SK-N-SH (cell line): ENCODE measurements around the gene GOLGA3. TPM values are rescaled to one million over a fixed set of nuclear protein-coding genes. Genes with fewer than 3 reads are reported as not detected.
A peak's percentile ranks its signal among the peaks of the same experiment; 100 is the strongest.

Source experiments
- CTCF ChIA-PET: fragments of 300-600, 350-600 bp; formaldehyde crosslinking; extraction: SDS; loops from one replicate; lab custom pipeline; 2021; lab: Yijun Ruan, JAX
- POLR2A ChIA-PET: fragments of 350-600 bp; sonication (Branson Sonifier 250); formaldehyde crosslinking; extraction: SDS; loops from one replicate; lab custom pipeline; 2020; ENCODE audit warnings: antibody characterized with exemption, inconsistent platforms; lab: Yijun Ruan, JAX
- DNase-seq: peaks from one replicate; pipeline ENCODE4 v3.0.0; 2012
- H2AFZ ChIP-seq: fragments of 200-600 bp; sonication (generic); 2 replicates; pipeline ENCODE4 v1.8.1; 2016; ENCODE audit warnings: antibody characterized with exemption, mild to moderate bottlenecking, low read depth
- H3F3A ChIP-seq: fragments of 200-600 bp; sonication (generic); replicated peaks from 2 replicates; pipeline ENCODE3; 2016; ENCODE audit warnings: antibody characterized with exemption, mild to moderate bottlenecking; ENCODE audit not compliant: insufficient read depth
- H3K27ac ChIP-seq, 2 experiments: fragments of 200-500 bp in 1 of 2; fragments of 200-600 bp in 1 of 2; sonication (Bioruptor generic) in 1 of 2; sonication (generic), shearing (Covaris generic) in 1 of 2; 2 replicates each; pipeline versions ENCODE4 v1.5.1 to v1.6.1; 2014 to 2016; ENCODE audit warnings: low read depth in 2 of 2, inconsistent platforms in 1 of 2, low read length in 1 of 2, mild to moderate bottlenecking in 1 of 2, mixed read lengths in 1 of 2
- H3K27me3 ChIP-seq: fragments of 200-600 bp; sonication (generic), shearing (Covaris generic); 2 replicates; pipeline ENCODE4 v1.6.1; 2016; ENCODE audit warnings: mixed run types; ENCODE audit not compliant: insufficient read depth
- H3K36me3 ChIP-seq, 2 experiments: fragments of 200-500 bp in 1 of 2; fragments of 200-600 bp in 1 of 2; sonication (Bioruptor generic) in 1 of 2; sonication (generic) in 1 of 2; replicated peaks in 1 of 2; 2 replicates each; pipeline versions ENCODE3 to v1.5.1; 2014 to 2016; ENCODE audit warnings: low read length in 1 of 2, mild to moderate bottlenecking in 1 of 2; ENCODE audit not compliant: insufficient read depth in 2 of 2, control insufficient read depth in 1 of 2
- H3K4me1 ChIP-seq, 2 experiments: fragments of 200-500 bp in 1 of 2; fragments of 200-600 bp in 1 of 2; sonication (Bioruptor generic) in 1 of 2; sonication (generic), shearing (Covaris generic) in 1 of 2; 2 replicates each; pipeline versions ENCODE4 v1.5.1 to v1.6.1; 2014 to 2016; ENCODE audit warnings: low read depth in 1 of 2, low read length in 1 of 2, mixed run types in 1 of 2; ENCODE audit not compliant: insufficient read depth in 2 of 2, control insufficient read depth in 1 of 2
- H3K4me2 ChIP-seq: fragments of 200-600 bp; sonication (generic), shearing (Covaris generic); 2 replicates; pipeline ENCODE4 v1.6.1; 2017; ENCODE audit warnings: mixed run types
- H3K4me3 ChIP-seq, 2 experiments: fragments of 200-500 bp in 1 of 2; fragments of 200-600 bp in 1 of 2; sonication (Bioruptor generic) in 1 of 2; sonication (generic), shearing (Covaris generic) in 1 of 2; 2 replicates each; pipeline versions ENCODE4 v1.5.1 to v1.8.1; 2014 to 2016; ENCODE audit warnings: low read depth in 2 of 2, inconsistent platforms in 1 of 2, low read length in 1 of 2, mild to moderate bottlenecking in 1 of 2, mixed read lengths in 1 of 2, moderate library complexity in 1 of 2
- H3K79me2 ChIP-seq: fragments of 200-600 bp; sonication (generic); 2 replicates; pipeline ENCODE4 v1.8.1; 2017; ENCODE audit warnings: mild to moderate bottlenecking; ENCODE audit not compliant: insufficient read depth
- H3K9ac ChIP-seq: fragments of 200-600 bp; sonication (generic); 2 replicates; pipeline ENCODE4 v1.6.1; 2017; ENCODE audit warnings: mixed run types
- H3K9me2 ChIP-seq: fragments of 200-600 bp; sonication (generic); 2 replicates; pipeline ENCODE4 v1.6.1; 2017; ENCODE audit warnings: mixed run types
- H3K9me3 ChIP-seq: fragments of 200-600 bp; sonication (generic); 2 replicates; pipeline ENCODE4 v1.6.1; 2017; ENCODE audit warnings: mixed run types, mild to moderate bottlenecking, moderate library complexity
- H4K20me1 ChIP-seq: fragments of 200-600 bp; sonication (generic); 2 replicates; pipeline ENCODE4 v1.6.1; 2017; ENCODE audit warnings: mild to moderate bottlenecking, mixed run types; ENCODE audit not compliant: insufficient read depth
- ELF1 ChIP-seq: IDR thresholded peaks from 2 replicates; pipeline ENCODE4 v1.4.0; 2012
- FOSL2 ChIP-seq: IDR thresholded peaks from 2 replicates; pipeline ENCODE4 v1.4.0; 2012; ENCODE audit warnings: low read depth, mild to moderate bottlenecking, moderate library complexity, borderline replicate concordance
- FOXJ3 ChIP-seq: sonication (generic); formaldehyde crosslinking; IDR thresholded peaks from 2 replicates; pipeline ENCODE4 v1.5.1; 2020; ENCODE audit warnings: mild to moderate bottlenecking, missing genetic modification reagents
- JUND ChIP-seq: IDR thresholded peaks from 2 replicates; pipeline ENCODE4 v1.4.0; 2012
- MEF2A ChIP-seq: IDR thresholded peaks from 2 replicates; pipeline ENCODE4 v1.4.0; 2012; ENCODE audit warnings: low read depth, borderline replicate concordance
- NFIC ChIP-seq: IDR thresholded peaks from 2 replicates; pipeline ENCODE4 v1.4.0; 2012; ENCODE audit warnings: borderline replicate concordance
- NRF1 ChIP-seq: IDR thresholded peaks from 2 replicates; pipeline ENCODE4 v1.6.1; 2012; ENCODE audit warnings: low read depth, mild to moderate bottlenecking, low read length
- POLR2AphosphoS5 ChIP-seq: IDR thresholded peaks from 2 replicates; pipeline ENCODE4 v1.6.1; 2012; ENCODE audit warnings: low read depth, low read length
- RAD21 ChIP-seq: IDR thresholded peaks from 2 replicates; pipeline ENCODE4 v1.6.1; 2012; ENCODE audit warnings: mild to moderate bottlenecking, low read length
- RCOR1 ChIP-seq: fragments of 150-350 bp; IDR thresholded peaks from 2 replicates; pipeline ENCODE4 v1.6.1; 2017; ENCODE audit warnings: antibody characterized with exemption, low read length
- SIN3A ChIP-seq: IDR thresholded peaks from 2 replicates; pipeline ENCODE4 v1.6.1; 2012; ENCODE audit warnings: low read depth, mild to moderate bottlenecking, low read length, moderate library complexity, borderline replicate concordance
- TAF1 ChIP-seq: IDR thresholded peaks from 2 replicates; pipeline ENCODE4 v1.6.1; 2012; ENCODE audit warnings: low read depth, mild to moderate bottlenecking, low read length, moderate library complexity, borderline replicate concordance
- TCF12 ChIP-seq: IDR thresholded peaks from 2 replicates; pipeline ENCODE4 v1.4.0; 2012
- YY1 ChIP-seq: IDR thresholded peaks from 2 replicates; pipeline ENCODE4 v1.4.0; 2012; ENCODE audit warnings: low read depth, mild to moderate bottlenecking
- WGBS: methylation state at CpG from one replicate; pipeline ENCODE4 v1.1.6; 2017; ENCODE audit warnings: low lambda C conversion rate; 5-methylcytosine and 5-hydroxymethylcytosine counted together
- polyA plus RNA-seq, 3 experiments: library from polyadenylated mRNA; depleted of rRNA; stranded (reverse); fragments of >200 nt; gene quantifications; 2 replicates each; pipeline ENCODE4 v1.2.3, GENCODE V29; 2012
- TF ChIP-seq, protein P1 (sequence below): IDR thresholded peaks from 2 replicates; pipeline ENCODE4 v1.4.0; 2012; ENCODE audit warnings: low read depth, borderline replicate concordance
- TF ChIP-seq, protein P2 (sequence below): IDR thresholded peaks from 2 replicates; pipeline ENCODE4; 2012
- TF ChIP-seq, protein P3 (sequence below): fragments of 150-350 bp; IDR thresholded peaks from 2 replicates; pipeline ENCODE4 v1.6.1; 2017; ENCODE audit warnings: antibody characterized with exemption, low read length, low read depth, borderline replicate concordance
- TF ChIP-seq, protein P4 (sequence below): fragments of 150-350 bp; IDR thresholded peaks from 2 replicates; pipeline ENCODE4 v1.6.1; 2016; ENCODE audit warnings: mild to moderate bottlenecking, low read depth, low read length
- TF ChIP-seq, protein P5 (sequence below): IDR thresholded peaks from 2 replicates; pipeline ENCODE4 v1.4.0; 2012; ENCODE audit warnings: low read depth

GOLGA3 gene
- polyA plus RNA-seq, 1 of the 3 experiments (the other 2 are of a cell fraction) = 16.9 TPM

DNA sequence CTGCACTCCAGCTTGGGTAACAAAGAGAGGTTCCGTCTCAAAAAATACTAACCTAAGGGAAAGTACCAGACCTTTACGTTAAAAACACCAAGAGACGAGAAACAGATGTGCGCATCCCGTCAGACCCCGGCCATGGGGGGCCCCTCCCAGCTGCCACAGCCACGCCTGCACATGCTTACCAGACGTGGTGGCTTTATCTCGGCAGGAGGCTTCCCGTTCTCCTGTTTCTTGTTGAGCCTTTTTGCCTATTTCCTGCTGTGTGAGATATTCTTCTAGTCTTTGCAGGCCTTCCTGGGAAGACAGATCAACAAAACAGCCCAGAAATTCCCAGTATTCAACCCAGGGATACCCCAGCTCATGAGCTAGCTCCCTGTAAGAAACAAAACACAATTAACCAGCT, 94.5 kb downstream of the GOLGA3 start:
- DNase-seq = peak; percentile 76
- peak overlapping the region in 1 of 2 experiments; percentile 66; a peak in 2 of 4 replicates for H3K27ac ChIP-seq
- peaks cover 45 to 60% of the 10 kb centered on the region in 2 experiments for H3K36me3 ChIP-seq
- no peaks in the 10 kb centered on the region for H3K27me3 ChIP-seq
- H3K79me2 ChIP-seq = peaks cover 10% of the 10 kb centered on the region; the same call in 1 of the 2 replicates
- no peak overlapping the region for H3K4me2 ChIP-seq
- H4K20me1 ChIP-seq = peaks cover 8% of the 10 kb centered on the region; the same call in 1 of the 2 replicates
- ChIA-PET POLR2A (no interaction called here), CTCF (interaction anchor here (0.6 kb wide), 2 partner anchors 18 to 34 kb away, joined by 3 read pairs; no protein-coding TSS in a partner anchor)
- peaks cover 0 to 4% of the 10 kb centered on the region in 2 experiments; a peak in 1 of 4 replicates for H3K4me1 ChIP-seq
- no peak for TF ChIP-seq FOXJ3 (CRISPR knock-in tag)
- TF ChIP-seq, protein P1, sequence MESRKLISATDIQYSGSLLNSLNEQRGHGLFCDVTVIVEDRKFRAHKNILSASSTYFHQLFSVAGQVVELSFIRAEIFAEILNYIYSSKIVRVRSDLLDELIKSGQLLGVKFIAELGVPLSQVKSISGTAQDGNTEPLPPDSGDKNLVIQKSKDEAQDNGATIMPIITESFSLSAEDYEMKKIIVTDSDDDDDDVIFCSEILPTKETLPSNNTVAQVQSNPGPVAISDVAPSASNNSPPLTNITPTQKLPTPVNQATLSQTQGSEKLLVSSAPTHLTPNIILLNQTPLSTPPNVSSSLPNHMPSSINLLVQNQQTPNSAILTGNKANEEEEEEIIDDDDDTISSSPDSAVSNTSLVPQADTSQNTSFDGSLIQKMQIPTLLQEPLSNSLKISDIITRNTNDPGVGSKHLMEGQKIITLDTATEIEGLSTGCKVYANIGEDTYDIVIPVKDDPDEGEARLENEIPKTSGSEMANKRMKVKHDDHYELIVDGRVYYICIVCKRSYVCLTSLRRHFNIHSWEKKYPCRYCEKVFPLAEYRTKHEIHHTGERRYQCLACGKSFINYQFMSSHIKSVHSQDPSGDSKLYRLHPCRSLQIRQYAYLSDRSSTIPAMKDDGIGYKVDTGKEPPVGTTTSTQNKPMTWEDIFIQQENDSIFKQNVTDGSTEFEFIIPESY = no peak
- TF ChIP-seq, protein P2, sequence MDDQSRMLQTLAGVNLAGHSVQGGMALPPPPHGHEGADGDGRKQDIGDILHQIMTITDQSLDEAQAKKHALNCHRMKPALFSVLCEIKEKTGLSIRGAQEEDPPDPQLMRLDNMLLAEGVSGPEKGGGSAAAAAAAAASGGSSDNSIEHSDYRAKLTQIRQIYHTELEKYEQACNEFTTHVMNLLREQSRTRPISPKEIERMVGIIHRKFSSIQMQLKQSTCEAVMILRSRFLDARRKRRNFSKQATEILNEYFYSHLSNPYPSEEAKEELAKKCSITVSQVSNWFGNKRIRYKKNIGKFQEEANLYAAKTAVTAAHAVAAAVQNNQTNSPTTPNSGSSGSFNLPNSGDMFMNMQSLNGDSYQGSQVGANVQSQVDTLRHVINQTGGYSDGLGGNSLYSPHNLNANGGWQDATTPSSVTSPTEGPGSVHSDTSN = no peak
- TF ChIP-seq SIN3A = no peak
- no peak for TF ChIP-seq MEF2A
- TF ChIP-seq ELF1 = no peak
- no peak for TF ChIP-seq JUND
- no peak for TF ChIP-seq NRF1
- TF ChIP-seq, protein P3, sequence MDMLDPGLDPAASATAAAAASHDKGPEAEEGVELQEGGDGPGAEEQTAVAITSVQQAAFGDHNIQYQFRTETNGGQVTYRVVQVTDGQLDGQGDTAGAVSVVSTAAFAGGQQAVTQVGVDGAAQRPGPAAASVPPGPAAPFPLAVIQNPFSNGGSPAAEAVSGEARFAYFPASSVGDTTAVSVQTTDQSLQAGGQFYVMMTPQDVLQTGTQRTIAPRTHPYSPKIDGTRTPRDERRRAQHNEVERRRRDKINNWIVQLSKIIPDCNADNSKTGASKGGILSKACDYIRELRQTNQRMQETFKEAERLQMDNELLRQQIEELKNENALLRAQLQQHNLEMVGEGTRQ = no peak
- no peak for TF ChIP-seq YY1
- TF ChIP-seq, protein P4, sequence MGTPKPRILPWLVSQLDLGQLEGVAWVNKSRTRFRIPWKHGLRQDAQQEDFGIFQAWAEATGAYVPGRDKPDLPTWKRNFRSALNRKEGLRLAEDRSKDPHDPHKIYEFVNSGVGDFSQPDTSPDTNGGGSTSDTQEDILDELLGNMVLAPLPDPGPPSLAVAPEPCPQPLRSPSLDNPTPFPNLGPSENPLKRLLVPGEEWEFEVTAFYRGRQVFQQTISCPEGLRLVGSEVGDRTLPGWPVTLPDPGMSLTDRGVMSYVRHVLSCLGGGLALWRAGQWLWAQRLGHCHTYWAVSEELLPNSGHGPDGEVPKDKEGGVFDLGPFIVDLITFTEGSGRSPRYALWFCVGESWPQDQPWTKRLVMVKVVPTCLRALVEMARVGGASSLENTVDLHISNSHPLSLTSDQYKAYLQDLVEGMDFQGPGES = no peak
- no peak for TF ChIP-seq RAD21
- H3K4me3 ChIP-seq = no peak overlapping the region
- H3K9me2 ChIP-seq = no peaks in the 10 kb centered on the region
- no peak overlapping the region for H2AFZ ChIP-seq
- no peaks in the 10 kb centered on the region for H3K9me3 ChIP-seq
- WGBS = 82% methylated on average over 10 of the region's 10 CpGs
- H3F3A ChIP-seq = peaks cover 23% of the 10 kb centered on the region
- H3K9ac ChIP-seq = no peak overlapping the region

DNA sequence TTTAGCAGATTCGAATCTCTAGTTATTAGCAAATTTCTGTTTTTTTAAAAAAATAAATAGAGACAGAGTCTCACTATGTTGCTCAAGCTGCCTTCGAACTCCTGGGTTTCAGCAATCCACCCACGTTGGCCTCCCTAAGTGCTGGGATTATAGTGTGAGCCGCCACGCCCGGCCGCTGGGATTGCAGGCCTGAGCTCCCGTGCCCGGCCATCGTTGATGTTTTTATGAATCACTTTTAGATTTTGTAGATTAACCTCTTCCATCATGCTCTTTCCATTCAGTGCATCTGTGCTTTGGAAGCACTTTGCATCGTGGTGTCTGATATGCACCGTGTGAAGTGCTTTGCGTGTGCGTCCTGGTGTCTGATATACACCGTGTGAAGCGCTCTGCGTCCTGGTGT, 97.1 kb downstream of the GOLGA3 start:
- no peak overlapping the region for H3K4me3 ChIP-seq
- H3K36me3 ChIP-seq = peaks cover 47 to 67% of the 10 kb centered on the region in 2 experiments
- ChIA-PET POLR2A (no interaction called here), CTCF (no interaction called here)
- H3K4me2 ChIP-seq = no peak overlapping the region
- no peak for DNase-seq
- H3K9me2 ChIP-seq = no peaks in the 10 kb centered on the region
- no peaks in the 10 kb centered on the region for H3K9me3 ChIP-seq
- H4K20me1 ChIP-seq = peaks cover 12% of the 10 kb centered on the region; the same call in 1 of the 2 replicates
- peaks cover 17% of the 10 kb centered on the region; the same call in 1 of the 2 replicates for H3K79me2 ChIP-seq
- 92% methylated on average over 17 of the region's 17 CpGs for WGBS
- H2AFZ ChIP-seq = no peak overlapping the region
- no peaks in the 10 kb centered on the region for H3K27me3 ChIP-seq
- peaks cover 0 to 4% of the 10 kb centered on the region in 2 experiments; a peak in 1 of 4 replicates for H3K4me1 ChIP-seq
- H3K9ac ChIP-seq = no peak overlapping the region
- peaks cover 19% of the 10 kb centered on the region for H3F3A ChIP-seq
- H3K27ac ChIP-seq = no peak overlapping the region
- TF ChIP-seq FOSL2 = no peak
- TF ChIP-seq RCOR1 = no peak
- TF ChIP-seq TCF12 = no peak
- no peak for TF ChIP-seq POLR2AphosphoS5
- TF ChIP-seq FOXJ3 (CRISPR knock-in tag) = no peak
- TF ChIP-seq JUND = no peak
- TF ChIP-seq, protein P2 = no peak
- TF ChIP-seq TAF1 = no peak
- TF ChIP-seq, protein P5, sequence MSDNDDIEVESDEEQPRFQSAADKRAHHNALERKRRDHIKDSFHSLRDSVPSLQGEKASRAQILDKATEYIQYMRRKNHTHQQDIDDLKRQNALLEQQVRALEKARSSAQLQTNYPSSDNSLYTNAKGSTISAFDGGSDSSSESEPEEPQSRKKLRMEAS = no peak
- TF ChIP-seq ELF1 = no peak
- TF ChIP-seq NFIC = no peak
- TF ChIP-seq MEF2A = no peak
- TF ChIP-seq, protein P4 = no peak
- TF ChIP-seq SIN3A = no peak
- TF ChIP-seq NRF1 = no peak
- TF ChIP-seq, all 33 proteins: peak for 0
